Osteoblast (primary cell): ENCODE results near the gene NFE2L2. TPM values are rescaled to one million over a fixed set of nuclear protein-coding genes. Genes with fewer than 3 reads are reported as not detected.

ENCODE experiments used
- DNase-seq: peaks from one replicate; pipeline ENCODE4 v3.0.0; 2011; ENCODE audit warnings: low spot score, mixed read lengths; ENCODE audit not compliant: insufficient read length; ENCODE audit errors: missing footprints
- H2AFZ ChIP-seq: 2 replicates; pipeline ENCODE4 v1.6.0; 2011; ENCODE audit warnings: mild to moderate bottlenecking, low read length
- H3K27ac ChIP-seq: 2 replicates; pipeline ENCODE4 v1.5.1; 2011; ENCODE audit warnings: mild to moderate bottlenecking, low read depth, low read length, moderate library complexity
- H3K27me3 ChIP-seq: 2 replicates; pipeline ENCODE4 v1.6.0; 2012; ENCODE audit warnings: mild to moderate bottlenecking, control low read depth, inconsistent platforms, low read length, moderate library complexity; ENCODE audit not compliant: insufficient read depth
- H3K36me3 ChIP-seq: 2 replicates; pipeline ENCODE4 v1.5.1; 2011; ENCODE audit warnings: mild to moderate bottlenecking, low read length, control low read depth, moderate library complexity; ENCODE audit not compliant: insufficient read depth
- H3K4me1 ChIP-seq: 2 replicates; pipeline ENCODE4 v1.5.1; 2011; ENCODE audit warnings: mild to moderate bottlenecking, low read length, control low read depth, moderate library complexity; ENCODE audit not compliant: insufficient read depth
- H3K4me2 ChIP-seq: 2 replicates; pipeline ENCODE4 v1.6.0; 2011; ENCODE audit warnings: mild to moderate bottlenecking, low read length; ENCODE audit not compliant: insufficient read depth
- H3K4me3 ChIP-seq: fragments of 200-600 bp; sonication (generic); 3 replicates; pipeline ENCODE4 v1.5.1; 2012; ENCODE audit warnings: mild to moderate bottlenecking, low read length, inconsistent platforms; ENCODE audit not compliant: insufficient read depth
- H3K79me2 ChIP-seq: 2 replicates; pipeline ENCODE4 v1.6.0; 2012; ENCODE audit warnings: mild to moderate bottlenecking, low read length, control low read depth, inconsistent platforms; ENCODE audit not compliant: insufficient read depth
- H3K9me3 ChIP-seq: 2 replicates; pipeline ENCODE4 v1.5.1; 2011; ENCODE audit warnings: low read depth, low read length, control low read depth
- H4K20me1 ChIP-seq: 2 replicates; pipeline ENCODE4 v1.6.0; 2012; ENCODE audit warnings: mild to moderate bottlenecking, low read length, control low read depth; ENCODE audit not compliant: insufficient read depth
- total RNA-seq: library from RNA; depleted of rRNA; stranded (reverse); fragments of >200 nt; gene quantifications from 2 replicates; pipeline ENCODE4 v1.2.3, GENCODE V29; 2012
- TF ChIP-seq, protein P1 (sequence below): IDR thresholded peaks from 2 replicates; pipeline ENCODE4 v1.5.1; 2011; ENCODE audit warnings: mild to moderate bottlenecking, low read depth, low read length, moderate library complexity; ENCODE audit errors: extremely low read depth

Gene NFE2L2
- total RNA-seq, 1 donor = 91.9 TPM

DNA sequence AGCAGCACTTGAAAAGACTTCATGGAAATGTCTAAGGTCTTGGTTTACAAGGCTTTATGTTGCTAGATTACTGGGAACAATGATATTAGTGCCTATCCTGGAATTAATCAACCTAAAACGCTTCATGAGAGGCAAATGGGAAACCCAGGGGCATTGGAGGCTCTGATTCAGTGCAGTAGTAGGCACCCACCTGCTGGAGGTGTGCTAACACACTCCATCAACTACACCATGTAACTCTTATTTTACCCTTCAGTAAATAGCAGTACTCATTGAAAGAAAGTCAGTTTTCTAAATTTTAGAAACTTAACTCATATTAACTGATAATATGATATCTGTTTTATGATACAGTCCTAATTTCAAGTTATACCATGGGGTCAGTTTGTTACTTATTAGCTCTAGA is 69.3 kb downstream of the NFE2L2 start:
- Histone ChIP-seq H3K4me2 (no peak overlapping the region), H3K79me2 (no peaks in the 10 kb centered on the region), H2AFZ (no peak overlapping the region), H4K20me1 (no peaks in the 10 kb centered on the region), H3K27ac (no peak overlapping the region), H3K4me3 (no peak overlapping the region), H3K9me3 (no peaks in the 10 kb centered on the region), H3K27me3 (no peaks in the 10 kb centered on the region), H3K36me3 (no peaks in the 10 kb centered on the region), H3K4me1 (no peaks in the 10 kb centered on the region)
- DNase-seq = no peak
- TF ChIP-seq, protein P1, sequence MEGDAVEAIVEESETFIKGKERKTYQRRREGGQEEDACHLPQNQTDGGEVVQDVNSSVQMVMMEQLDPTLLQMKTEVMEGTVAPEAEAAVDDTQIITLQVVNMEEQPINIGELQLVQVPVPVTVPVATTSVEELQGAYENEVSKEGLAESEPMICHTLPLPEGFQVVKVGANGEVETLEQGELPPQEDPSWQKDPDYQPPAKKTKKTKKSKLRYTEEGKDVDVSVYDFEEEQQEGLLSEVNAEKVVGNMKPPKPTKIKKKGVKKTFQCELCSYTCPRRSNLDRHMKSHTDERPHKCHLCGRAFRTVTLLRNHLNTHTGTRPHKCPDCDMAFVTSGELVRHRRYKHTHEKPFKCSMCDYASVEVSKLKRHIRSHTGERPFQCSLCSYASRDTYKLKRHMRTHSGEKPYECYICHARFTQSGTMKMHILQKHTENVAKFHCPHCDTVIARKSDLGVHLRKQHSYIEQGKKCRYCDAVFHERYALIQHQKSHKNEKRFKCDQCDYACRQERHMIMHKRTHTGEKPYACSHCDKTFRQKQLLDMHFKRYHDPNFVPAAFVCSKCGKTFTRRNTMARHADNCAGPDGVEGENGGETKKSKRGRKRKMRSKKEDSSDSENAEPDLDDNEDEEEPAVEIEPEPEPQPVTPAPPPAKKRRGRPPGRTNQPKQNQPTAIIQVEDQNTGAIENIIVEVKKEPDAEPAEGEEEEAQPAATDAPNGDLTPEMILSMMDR = no peak

DNA sequence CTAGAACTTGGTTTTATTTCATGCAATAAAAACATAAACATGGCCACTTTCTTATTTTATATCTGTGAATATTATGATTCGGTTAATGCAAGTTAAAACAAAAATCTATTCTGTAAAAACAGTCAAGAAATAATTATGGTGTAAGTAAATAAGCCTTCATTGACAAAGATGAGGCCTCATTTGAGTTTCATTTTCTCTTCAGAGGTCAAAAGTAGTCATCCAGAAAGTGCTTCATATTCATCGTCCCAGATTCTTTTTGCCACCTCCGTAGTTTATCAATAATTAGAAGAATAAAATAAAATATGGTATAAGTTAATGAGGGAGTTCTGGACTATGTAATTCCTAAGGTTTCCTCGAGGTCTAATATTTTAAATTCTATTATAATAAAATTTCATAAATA is 71.3 kb downstream of the NFE2L2 start:
- Histone ChIP-seq H3K36me3 (no peaks in the 10 kb centered on the region), H4K20me1 (no peaks in the 10 kb centered on the region), H3K27ac (no peak overlapping the region), H3K4me2 (no peak overlapping the region), H3K79me2 (no peaks in the 10 kb centered on the region), H3K4me1 (no peaks in the 10 kb centered on the region), H3K9me3 (no peaks in the 10 kb centered on the region), H2AFZ (no peak overlapping the region), H3K4me3 (no peak overlapping the region), H3K27me3 (no peaks in the 10 kb centered on the region)
- no peak for DNase-seq
- TF ChIP-seq, protein P1 = no peak

DNA sequence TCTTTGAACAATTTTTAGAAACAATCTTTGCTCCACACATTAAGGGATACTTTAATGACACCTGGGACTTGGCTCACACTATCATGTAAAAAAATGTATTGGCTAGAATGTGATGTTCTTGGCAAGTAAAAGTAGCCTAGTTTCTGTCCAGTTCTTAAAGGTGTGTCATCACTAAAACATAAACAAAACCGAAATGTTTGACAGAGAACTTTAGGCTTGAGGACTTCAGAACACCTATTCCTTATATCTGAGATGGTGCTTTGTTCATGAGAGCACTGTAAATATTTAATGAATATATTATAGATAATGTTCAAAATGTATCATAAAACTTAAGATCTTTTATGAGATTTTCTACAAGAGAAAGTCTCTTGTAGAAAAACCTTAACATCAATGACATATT is 71.7 kb downstream of the NFE2L2 start:
- no peak overlapping the region for H3K4me2 ChIP-seq

DNA sequence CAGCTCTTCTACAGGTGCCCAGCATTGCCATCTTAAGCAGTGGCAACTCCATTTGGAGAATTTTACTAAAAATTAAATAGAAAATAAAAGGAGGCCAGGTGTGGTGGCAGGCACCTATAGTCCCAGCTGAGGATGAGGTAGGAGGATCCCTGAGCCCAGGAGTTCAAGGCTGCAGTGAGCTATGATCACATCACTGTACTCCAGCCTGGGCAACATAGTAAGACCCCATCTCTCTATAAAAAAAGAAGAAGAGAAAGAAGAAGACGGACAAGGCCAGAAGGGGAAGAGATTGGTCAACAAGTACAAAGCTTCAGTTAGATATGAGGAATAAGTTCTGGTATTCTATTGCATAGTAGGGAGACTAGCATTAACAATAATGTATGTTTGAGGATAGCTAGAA is 73.6 kb downstream of the NFE2L2 start:
- TF ChIP-seq, protein P1 = no peak
- Histone ChIP-seq H3K4me2 (no peak overlapping the region), H3K4me1 (peaks cover 6% of the 10 kb centered on the region), H3K9me3 (no peaks in the 10 kb centered on the region), H3K27ac (no peak overlapping the region), H3K79me2 (no peaks in the 10 kb centered on the region), H2AFZ (no peak overlapping the region), H4K20me1 (no peaks in the 10 kb centered on the region), H3K36me3 (no peaks in the 10 kb centered on the region), H3K27me3 (no peaks in the 10 kb centered on the region), H3K4me3 (no peak overlapping the region)
- no peak for DNase-seq

More for the DNA sequence above, 71.7 kb downstream of the NFE2L2 start:
- no peaks in the 10 kb centered on the region for H4K20me1 ChIP-seq
- no peak for DNase-seq
- H3K9me3 ChIP-seq = no peaks in the 10 kb centered on the region
- H3K27me3 ChIP-seq = no peaks in the 10 kb centered on the region
- H3K36me3 ChIP-seq = no peaks in the 10 kb centered on the region
- H3K4me1 ChIP-seq = peaks cover 4% of the 10 kb centered on the region
- H3K4me3 ChIP-seq = no peak overlapping the region
- TF ChIP-seq, protein P1 = no peak
- no peaks in the 10 kb centered on the region for H3K79me2 ChIP-seq
- H2AFZ ChIP-seq = no peak overlapping the region
- H3K27ac ChIP-seq = no peak overlapping the region
